Stomach smooth muscle (tissue), 2 donors: ENCODE data around the gene DUSP9.
"Not testable (repeated sequence)": the region's sequence is repeated elsewhere in the genome, so short reads cannot be mapped to it uniquely, and the experiment has no call there.

Experiments
- H3K27ac ChIP-seq: one replicate; pipeline ENCODE4 v1.7.0; 2013; ENCODE audit warnings: mild to moderate bottlenecking, low read length, inconsistent platforms
- H3K27me3 ChIP-seq, 2 donors: one replicate each; pipeline ENCODE4 v1.7.0; 2013; ENCODE audit warnings: low read length in 2 of 2; ENCODE audit not compliant: insufficient read depth in 2 of 2, control insufficient read depth in 1 of 2
- H3K36me3 ChIP-seq, 2 donors: one replicate each; pipeline ENCODE4 v1.7.0; 2013; ENCODE audit warnings: low read length in 2 of 2; ENCODE audit not compliant: control insufficient read depth in 2 of 2, insufficient read depth in 2 of 2
- H3K4me1 ChIP-seq: one replicate; pipeline ENCODE4 v1.7.0; 2013; ENCODE audit warnings: low read length; ENCODE audit not compliant: control insufficient read depth, insufficient read depth
- H3K4me3 ChIP-seq, 2 donors: one replicate each; pipeline ENCODE4 v1.7.0; 2013; ENCODE audit warnings: low read length in 2 of 2
- H3K9ac ChIP-seq, 2 donors: one replicate each; pipeline ENCODE4 v1.7.0; 2013; ENCODE audit warnings: low read length in 2 of 2, mild to moderate bottlenecking in 1 of 2
- H3K9me3 ChIP-seq, 2 donors: one replicate each; pipeline ENCODE4 v1.7.0; 2013; ENCODE audit warnings: low read length in 2 of 2; ENCODE audit not compliant: control insufficient read depth in 2 of 2
- donor health status: healthy.
- donor health status: Pancreatic carcinoma.

Gene DUSP9

DNA sequence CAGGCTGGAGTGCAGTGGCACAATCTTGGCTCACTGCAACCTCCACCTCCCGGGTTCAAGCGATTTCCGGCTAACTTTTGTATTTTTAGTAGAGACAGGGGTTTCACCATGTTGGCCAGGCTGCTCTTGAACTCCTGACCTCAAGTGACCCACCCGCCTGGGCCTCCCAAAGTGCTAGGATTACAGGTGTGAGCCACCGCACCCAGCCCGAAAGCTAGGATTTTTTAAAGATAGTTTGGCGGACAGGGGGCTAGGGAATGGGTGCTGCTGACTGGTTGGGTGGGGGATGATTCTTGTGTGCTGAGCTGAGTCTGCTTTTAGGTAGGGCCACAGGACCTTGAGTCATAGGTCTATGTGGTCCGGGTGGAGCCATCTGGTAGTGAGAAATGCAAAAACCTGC lies 36.5 kb downstream of the DUSP9 start:
- H3K27me3 ChIP-seq, H3K9ac ChIP-seq, H3K4me1 ChIP-seq, H3K4me3 ChIP-seq, H3K27ac ChIP-seq, H3K36me3 ChIP-seq, H3K9me3 ChIP-seq: not testable (repeated sequence)

DNA sequence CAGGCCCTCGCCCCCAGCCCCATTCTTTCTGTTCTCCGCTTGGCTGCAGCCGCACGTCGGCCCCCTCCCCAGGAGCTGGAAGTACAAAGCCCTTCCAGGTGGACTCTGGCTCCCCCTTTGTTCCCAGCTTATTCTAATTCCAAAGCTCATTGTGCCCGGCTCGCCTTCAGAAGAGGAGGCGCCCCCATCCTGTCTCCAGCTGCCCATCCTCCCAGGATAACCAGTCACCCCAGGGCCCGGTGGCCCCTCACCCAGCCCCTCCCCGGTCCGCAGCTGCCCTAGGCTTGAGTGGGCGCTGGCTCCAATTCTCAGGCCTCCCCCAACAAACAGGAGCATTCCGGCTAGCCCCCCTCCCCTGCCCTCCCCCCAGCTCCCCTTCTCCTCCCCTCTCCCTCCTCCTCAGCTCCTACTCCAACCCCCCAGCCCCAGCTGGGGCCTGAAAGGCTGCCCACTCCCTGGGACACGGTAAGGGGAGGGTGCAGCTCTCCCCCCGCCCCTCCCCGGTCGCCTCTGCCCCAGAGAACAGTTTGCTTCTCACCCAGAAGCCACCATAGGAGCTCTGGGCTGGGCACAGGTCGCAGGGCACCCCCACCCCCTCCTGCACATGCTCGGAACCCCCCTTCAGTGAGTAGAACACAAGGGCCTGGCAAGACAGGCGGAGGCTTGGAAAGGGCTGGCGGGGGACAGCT lies 37.6 kb downstream of the DUSP9 start:
- Histone ChIP-seq H3K27me3 (peaks cover 0 to 4% of the 10 kb centered on the region in 2 donors), H3K4me1 (peaks cover 2% of the 10 kb centered on the region), H3K27ac (no peak overlapping the region), H3K9me3 (no peaks in the 10 kb centered on the region), H3K4me3 (no peak overlapping the region), H3K9ac (no peak overlapping the region), H3K36me3 (no peaks in the 10 kb centered on the region)

DNA sequence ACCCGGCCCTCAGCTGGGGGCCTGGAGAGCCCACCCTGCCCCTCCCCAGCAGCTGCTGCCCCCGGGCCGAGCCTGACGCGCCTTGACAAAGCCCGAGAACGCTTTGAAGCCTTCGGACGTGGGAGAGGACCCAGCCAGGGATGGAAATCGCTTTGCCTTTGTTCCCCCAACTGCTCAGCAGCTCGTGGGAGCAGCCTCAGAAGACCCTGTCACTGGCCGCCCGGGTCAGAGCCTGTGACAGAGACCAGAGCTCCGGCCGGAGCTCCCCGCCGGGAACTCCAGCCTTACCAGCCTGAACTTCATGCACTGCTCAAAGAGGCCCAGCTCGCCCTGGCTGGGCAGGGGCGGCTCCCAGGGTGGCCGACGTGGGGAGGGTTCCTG lies 38.1 kb downstream of the DUSP9 start:
- peaks cover 0 to 2% of the 10 kb centered on the region in 2 donors for H3K27me3 ChIP-seq
- no peak overlapping the region for H3K4me3 ChIP-seq
- no peaks in the 10 kb centered on the region for H3K9me3 ChIP-seq
- no peak overlapping the region for H3K9ac ChIP-seq
- no peak overlapping the region for H3K27ac ChIP-seq
- H3K36me3 ChIP-seq = no peaks in the 10 kb centered on the region
- peaks cover 6% of the 10 kb centered on the region for H3K4me1 ChIP-seq

DNA sequence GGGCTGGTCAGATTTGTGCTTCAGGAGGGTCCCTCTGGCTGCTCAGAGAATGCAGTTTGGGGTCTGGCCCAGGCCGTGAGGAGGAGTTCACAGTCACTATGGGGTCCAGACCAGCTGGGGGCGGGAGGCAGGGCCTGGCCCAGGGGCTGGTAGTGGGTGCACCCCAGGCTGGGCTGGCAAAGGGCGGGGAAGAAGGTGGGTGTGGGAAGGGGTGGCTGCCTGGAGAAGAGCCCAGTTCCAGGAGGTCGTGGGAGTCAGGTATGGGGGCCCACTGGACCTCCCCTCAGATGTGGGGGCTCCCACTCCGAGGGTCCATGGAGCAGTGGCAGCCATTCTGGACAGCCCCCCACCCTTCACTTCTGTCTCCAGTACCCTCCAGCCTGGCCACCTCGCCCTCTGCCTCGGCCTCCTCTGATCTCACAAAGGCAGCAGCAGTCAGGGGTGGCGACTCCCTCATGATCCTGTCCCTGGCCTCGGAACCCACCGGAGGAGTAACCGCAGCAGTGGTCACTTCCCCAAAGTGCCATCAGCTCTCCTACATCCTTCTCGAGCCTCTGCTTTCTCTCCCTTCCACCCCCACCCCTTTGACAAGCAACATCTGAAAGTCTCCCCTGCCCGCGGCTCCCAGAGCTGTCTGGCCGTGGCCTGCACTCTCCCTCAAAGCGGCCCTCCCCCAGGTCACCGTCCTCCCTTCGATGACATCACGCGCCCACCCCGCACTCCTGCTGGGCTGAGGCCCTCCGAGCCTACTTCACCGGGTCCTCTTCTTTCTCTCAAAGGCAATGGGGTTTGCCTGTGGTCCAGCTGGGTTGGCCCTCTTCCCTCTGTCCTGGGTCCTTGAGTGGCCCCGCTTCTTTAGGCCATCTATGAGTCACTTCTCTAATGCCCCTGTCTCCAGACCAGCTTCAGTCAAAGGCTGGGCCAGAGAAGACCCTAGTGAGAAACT lies 39.0 kb downstream of the DUSP9 start:
- Histone ChIP-seq H3K27me3 (peaks cover 0 to 2% of the 10 kb centered on the region in 2 donors), H3K9ac (no peak overlapping the region), H3K4me3 (no peak overlapping the region), H3K4me1 (peaks cover 11% of the 10 kb centered on the region), H3K9me3 (no peaks in the 10 kb centered on the region), H3K27ac (peak overlapping the region; percentile 24), H3K36me3 (no peaks in the 10 kb centered on the region)

DNA sequence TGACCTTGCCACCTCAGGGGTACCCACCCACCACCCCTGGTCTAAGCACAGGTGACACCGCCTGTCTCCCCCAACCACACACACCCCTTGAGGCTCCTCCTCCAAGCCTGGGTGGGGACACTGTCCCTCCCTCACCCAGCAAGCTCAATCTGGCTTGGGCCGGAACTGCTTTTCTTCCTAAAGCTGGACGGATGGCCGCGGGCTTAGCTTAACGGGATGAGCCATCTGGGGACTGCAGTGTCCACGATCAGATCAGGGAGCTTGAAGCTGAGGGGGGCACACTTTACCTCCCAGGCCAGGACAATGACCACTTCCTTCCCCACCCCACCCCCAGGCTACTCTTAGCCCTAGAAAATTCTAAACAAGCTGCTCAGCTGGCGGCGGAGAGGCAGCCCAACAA lies 39.7 kb downstream of the DUSP9 start:
- H3K27ac ChIP-seq = peak overlapping the region; percentile 24

DNA sequence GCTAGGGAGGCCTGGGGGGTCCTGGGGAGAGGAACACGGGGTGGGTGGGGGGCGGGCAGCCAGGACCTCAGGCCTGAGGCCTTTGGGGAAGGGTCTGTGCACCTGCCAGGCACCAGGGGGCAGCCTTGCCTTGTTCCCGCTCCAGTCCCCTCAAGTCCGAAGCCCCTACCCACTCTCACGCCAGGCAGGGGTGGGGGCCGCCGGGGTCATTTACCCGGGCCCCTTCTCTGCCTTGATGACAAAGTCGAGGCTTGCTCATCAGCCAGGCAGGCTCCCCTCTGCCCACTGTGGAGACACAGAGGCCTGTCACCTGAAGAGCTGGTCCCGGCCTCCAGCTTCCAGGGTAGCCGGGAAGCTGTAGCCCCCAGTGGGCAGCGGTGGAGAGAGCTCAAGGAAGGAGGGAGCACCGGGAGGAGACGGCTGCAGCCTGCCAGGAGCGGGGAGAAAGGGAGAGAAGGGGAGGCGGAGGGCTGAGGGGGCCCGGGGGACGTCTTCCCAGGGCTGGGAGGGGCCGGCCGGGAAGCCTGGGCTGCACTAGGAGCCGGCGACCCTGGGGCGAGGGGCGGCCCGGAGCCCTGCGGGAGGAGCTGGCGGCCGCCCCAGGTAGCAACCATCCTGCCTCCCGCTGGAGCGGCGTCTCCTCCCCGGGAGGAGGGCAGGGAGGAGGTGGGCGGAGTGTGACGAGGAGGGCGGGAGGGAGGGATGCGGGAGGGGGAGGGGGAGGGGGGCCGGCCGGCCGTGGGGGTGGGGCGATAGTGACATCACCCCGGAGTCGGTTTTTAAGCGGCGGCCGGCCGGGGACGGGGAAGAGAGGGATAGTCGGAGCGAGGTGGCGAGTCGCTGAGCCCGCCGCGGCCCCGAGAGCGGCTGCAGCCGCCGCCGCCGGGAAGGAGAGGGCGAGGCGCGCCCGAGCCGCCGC lies 40.4 kb downstream of the DUSP9 start, which contains the start of gene SLC6A8:
SLC6A8 (plus strand) TSS at position 806 of the 919 bp plus-strand sequence. CDS start 649 bp downstream, outside the sequence.
- peak within 1 kb of the TSS; percentile 36 to 51 for H3K9ac ChIP-seq

More for the DNA sequence above, 39.7 kb downstream of the DUSP9 start:
- Histone ChIP-seq H3K9me3 (no peaks in the 10 kb centered on the region), H3K4me3 (no peak overlapping the region), H3K9ac (no peak overlapping the region), H3K36me3 (no peaks in the 10 kb centered on the region), H3K27me3 (peaks cover 0 to 2% of the 10 kb centered on the region in 2 donors), H3K4me1 (peaks cover 14% of the 10 kb centered on the region)

DNA sequence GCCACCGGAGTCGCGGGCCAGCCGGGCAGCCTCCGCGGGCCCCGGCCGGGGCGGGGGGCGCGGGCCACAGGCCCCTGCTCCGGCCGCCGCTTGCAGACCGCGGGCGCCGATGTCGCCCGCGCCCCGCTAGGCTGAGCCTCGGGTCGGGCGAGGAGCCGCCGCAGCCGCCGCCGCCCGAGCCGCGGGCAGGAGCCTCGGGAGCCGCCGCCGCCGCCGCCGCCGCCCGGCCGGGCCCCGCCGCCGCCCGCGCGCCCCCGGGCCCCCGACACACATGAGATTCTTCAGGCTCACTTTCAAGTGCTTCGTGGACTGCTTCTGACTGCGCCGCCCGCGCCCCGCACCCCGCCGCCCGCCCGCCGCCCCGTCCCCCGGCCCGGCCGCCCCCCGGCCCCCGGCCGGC lies 41.1 kb downstream of the DUSP9 start:
- Histone ChIP-seq H3K27me3 (peaks cover 0 to 2% of the 10 kb centered on the region in 2 donors), H3K36me3 (no peaks in the 10 kb centered on the region), H3K9me3 (no peaks in the 10 kb centered on the region), H3K4me1 (peaks cover 25% of the 10 kb centered on the region), H3K9ac (no peak overlapping the region), H3K4me3 (no peak overlapping the region), H3K27ac (no peak overlapping the region)

More for the DNA sequence above, 40.4 kb downstream of the DUSP9 start, which contains the start of gene SLC6A8:
- H3K27me3 ChIP-seq = peaks cover 0 to 2% of the 10 kb centered on the region in 2 donors
- H3K27ac ChIP-seq = peak within 1 kb of the TSS; percentile 24
- H3K4me3 ChIP-seq = peak within 1 kb of the TSS; percentile 19 to 66
- no peaks in the 10 kb centered on the region for H3K9me3 ChIP-seq
- H3K4me1 ChIP-seq = peaks cover 19% of the 10 kb centered on the region
- no peaks in the 10 kb centered on the region for H3K36me3 ChIP-seq

DNA sequence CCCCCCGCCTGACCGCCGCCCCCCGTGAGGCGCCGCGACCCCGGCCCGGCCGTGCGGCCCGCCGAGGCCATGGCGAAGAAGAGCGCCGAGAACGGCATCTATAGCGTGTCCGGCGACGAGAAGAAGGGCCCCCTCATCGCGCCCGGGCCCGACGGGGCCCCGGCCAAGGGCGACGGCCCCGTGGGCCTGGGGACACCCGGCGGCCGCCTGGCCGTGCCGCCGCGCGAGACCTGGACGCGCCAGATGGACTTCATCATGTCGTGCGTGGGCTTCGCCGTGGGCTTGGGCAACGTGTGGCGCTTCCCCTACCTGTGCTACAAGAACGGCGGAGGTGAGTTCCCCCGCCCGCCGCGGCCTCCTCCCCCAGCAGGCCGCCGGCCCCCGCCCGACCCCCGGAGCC lies 41.5 kb downstream of the DUSP9 start:
- H3K9ac ChIP-seq = peak overlapping the region; percentile 36 to 51
- H3K27ac ChIP-seq = no peak overlapping the region
- H3K4me3 ChIP-seq = peak overlapping the region; percentile 19 to 66
- peaks cover 30% of the 10 kb centered on the region for H3K4me1 ChIP-seq
- no peaks in the 10 kb centered on the region for H3K9me3 ChIP-seq
- H3K36me3 ChIP-seq = no peaks in the 10 kb centered on the region
- H3K27me3 ChIP-seq = peaks cover 0 to 2% of the 10 kb centered on the region in 2 donors

DNA sequence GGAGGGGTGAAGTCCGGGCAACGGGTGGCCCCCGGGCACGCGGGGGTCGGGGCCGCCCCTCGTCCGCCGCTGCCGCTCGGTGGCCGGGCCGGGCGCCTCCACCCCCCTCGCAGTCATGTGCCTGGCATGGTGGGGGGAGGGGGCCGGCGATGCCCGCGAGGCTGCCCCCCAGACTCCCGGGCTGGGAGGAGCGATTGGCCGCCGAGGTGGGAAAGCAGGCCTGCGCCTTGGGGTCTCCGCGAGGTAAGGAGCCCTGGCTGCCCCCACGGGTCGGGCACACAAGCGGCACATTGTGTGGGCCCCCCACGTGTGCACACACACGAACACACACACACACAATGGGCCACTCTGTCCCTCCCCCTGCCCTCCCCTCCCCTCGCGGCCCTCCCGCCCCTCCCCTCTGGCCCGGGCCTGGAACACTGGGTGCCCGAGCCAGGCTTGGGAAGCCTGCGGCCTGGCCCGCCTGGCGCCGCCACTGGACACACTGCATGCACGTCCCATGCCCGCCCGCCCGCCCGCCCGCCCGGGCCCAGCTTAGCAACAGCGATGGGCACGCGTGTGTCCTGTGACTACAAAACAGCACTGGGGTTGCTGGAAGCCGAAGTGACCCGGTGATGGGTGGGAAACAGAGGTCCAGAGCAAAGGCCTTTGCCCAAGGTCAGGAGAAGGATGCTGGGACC lies 42.0 kb downstream of the DUSP9 start:
- H3K4me1 ChIP-seq = peaks cover 33% of the 10 kb centered on the region
- H3K27me3 ChIP-seq = peaks cover 0 to 2% of the 10 kb centered on the region in 2 donors
- H3K4me3 ChIP-seq = peak overlapping the region in 1 of 2 donors; percentile 66
- peak overlapping the region; percentile 31 for H3K27ac ChIP-seq
- no peak overlapping the region for H3K9ac ChIP-seq
- H3K36me3 ChIP-seq = no peaks in the 10 kb centered on the region
- no peaks in the 10 kb centered on the region for H3K9me3 ChIP-seq
